DND-41 (cell line): Measurements from ENCODE around the gene CD99L2.

Experiments used
- CTCF ChIP-seq: IDR thresholded peaks from 2 replicates; pipeline ENCODE4 v1.5.1; 2012; ENCODE audit warnings: borderline replicate concordance, low read length, moderate library complexity, mild to moderate bottlenecking; ENCODE audit not compliant: poor library complexity, severe bottlenecking; ENCODE audit errors: extremely low read depth
- EZH2 ChIP-seq: IDR thresholded peaks from 3 replicates; pipeline ENCODE4 v1.6.1; 2012; ENCODE audit warnings: borderline replicate concordance, low read depth, mild to moderate bottlenecking, moderate library complexity, low read length, inconsistent platforms; ENCODE audit not compliant: severe bottlenecking

- TF ChIP-seq CTCF (no peak), EZH2 (no peak)
Measured at GRCh38 chrX:150770623-150771022, 127.8 kb downstream of the CD99L2 start.
